WTC11 (cell line): Measurements from ENCODE around the gene L1CAM. TPM values are rescaled to one million over a fixed set of nuclear protein-coding genes. Genes with fewer than 3 reads are reported as not detected.

Source experiments
- ATAC-seq: fragments of 200-7000 bp; cut with Tn5 transposase; 2 replicates; pipeline ENCODE4 v1.10.0; 2021; ENCODE audit warnings: mild to moderate bottlenecking, moderate library complexity
- CTCF ChIA-PET: fragments of 300-600 bp; sonication (Branson Sonifier 250); formaldehyde crosslinking; loops from one replicate; lab custom pipeline; 2021; ENCODE audit warnings: antibody characterized with exemption; lab: Charles Lee
- POLR2A ChIA-PET: fragments of 350-600 bp; sonication (Branson Sonifier 250); formaldehyde crosslinking; loops from one replicate; lab custom pipeline; 2021; ENCODE audit warnings: antibody characterized with exemption; lab: Charles Lee
- DNase-seq: peaks from one replicate; pipeline ENCODE4 v3.0.0; 2021; ENCODE audit warnings: low spot score
- H3K27ac Mint-ChIP-seq: 2 replicates; pipeline ENCODE4 v1.8.0; 2021; ENCODE audit warnings: mixed read lengths
- H3K27me3 Mint-ChIP-seq: 2 replicates; pipeline ENCODE4 v1.8.0; 2021; ENCODE audit warnings: low read depth, mild to moderate bottlenecking, moderate library complexity, mixed read lengths
- H3K36me3 Mint-ChIP-seq: 2 replicates; pipeline ENCODE4 v1.8.0; 2021; ENCODE audit warnings: mixed read lengths
- H3K4me1 Mint-ChIP-seq: 2 replicates; pipeline ENCODE4 v1.8.0; 2022; ENCODE audit warnings: mixed read lengths
- H3K4me3 Mint-ChIP-seq: 2 replicates; pipeline ENCODE4 v1.8.0; 2021; ENCODE audit warnings: mild to moderate bottlenecking, moderate library complexity, mixed read lengths
- H3K9me3 Mint-ChIP-seq: 2 replicates; pipeline ENCODE4 v1.8.0; 2021; ENCODE audit warnings: mixed read lengths
- ARID4B ChIP-seq: sonication (generic); formaldehyde crosslinking; IDR thresholded peaks from 2 replicates; pipeline ENCODE4 v1.8.0; 2023; ENCODE audit warnings: missing genetic modification reagents, mild to moderate bottlenecking, borderline replicate concordance
- ATF2 ChIP-seq: sonication (generic); formaldehyde crosslinking; IDR thresholded peaks from 2 replicates; pipeline ENCODE4 v1.8.1; 2022; ENCODE audit warnings: low read depth, missing genetic modification reagents, borderline replicate concordance
- CREB1 ChIP-seq: sonication (generic); formaldehyde crosslinking; IDR thresholded peaks from 2 replicates; pipeline ENCODE4 v1.8.0; 2023; ENCODE audit warnings: mild to moderate bottlenecking, missing genetic modification reagents
- ELF4 ChIP-seq: sonication (generic); formaldehyde crosslinking; IDR thresholded peaks from 2 replicates; pipeline ENCODE4 v1.8.1; 2022; ENCODE audit warnings: low read depth, mild to moderate bottlenecking, moderate library complexity, missing genetic modification reagents
- GRHL2 ChIP-seq: fragments of 250-450 bp; sonication (Bioruptor Pico); IDR thresholded peaks from 2 replicates; pipeline ENCODE4 v1.8.0; 2022; ENCODE audit warnings: mild to moderate bottlenecking, moderate library complexity; ENCODE audit not compliant: insufficient replicate concordance, severe bottlenecking
- GTF2I ChIP-seq: fragments of 250-450 bp; sonication (Bioruptor Pico); conservative IDR thresholded peaks from 2 replicates; pipeline ENCODE4 v1.4.0; 2021; ENCODE audit warnings: mild to moderate bottlenecking
- IRF2 ChIP-seq: sonication (generic); formaldehyde crosslinking; IDR thresholded peaks from 2 replicates; pipeline ENCODE4 v1.8.0; 2022; ENCODE audit warnings: low read depth, missing genetic modification reagents, borderline replicate concordance
- JUN ChIP-seq: sonication (generic); formaldehyde crosslinking; IDR thresholded peaks from 2 replicates; pipeline ENCODE4 v1.8.0; 2023; ENCODE audit warnings: mild to moderate bottlenecking, missing genetic modification reagents
- PRDM15 ChIP-seq: sonication (generic); formaldehyde crosslinking; IDR thresholded peaks from 2 replicates; pipeline ENCODE4 v1.8.0; 2022; ENCODE audit warnings: missing genetic modification reagents
- USF1 ChIP-seq: sonication (generic); formaldehyde crosslinking; IDR thresholded peaks from 2 replicates; pipeline ENCODE4 v1.8.0; 2022; ENCODE audit warnings: mild to moderate bottlenecking, missing genetic modification reagents
- ZBTB43 ChIP-seq: sonication (generic); formaldehyde crosslinking; IDR thresholded peaks from 2 replicates; pipeline ENCODE4 v1.8.1; 2023; ENCODE audit warnings: mild to moderate bottlenecking, missing genetic modification reagents
- ZNF121 ChIP-seq: sonication (generic); formaldehyde crosslinking; IDR thresholded peaks from 2 replicates; pipeline ENCODE4 v1.8.0; 2023; ENCODE audit warnings: missing genetic modification reagents
- ZNF138 ChIP-seq: sonication (generic); formaldehyde crosslinking; conservative IDR thresholded peaks from 2 replicates; pipeline ENCODE4 v1.8.1; 2022; ENCODE audit warnings: mild to moderate bottlenecking, moderate library complexity, missing genetic modification reagents
- ZNF263 ChIP-seq: sonication (generic); formaldehyde crosslinking; IDR thresholded peaks from 2 replicates; pipeline ENCODE4 v1.8.1; 2022; ENCODE audit warnings: low read depth, mild to moderate bottlenecking, moderate library complexity, missing genetic modification reagents
- total RNA-seq: library from RNA; stranded (reverse); gene quantifications from 3 replicates; pipeline ENCODE4 v1.2.3, GENCODE V29; 2021

L1CAM gene
- total RNA-seq, 1 experiment from 2014 or later = 40.2 TPM

GRCh38 chrX:153830640-153831428, 55.1 kb downstream of the L1CAM start:
- H3K4me1 Mint-ChIP-seq = peaks cover 31% of the 10 kb centered on the region
- ChIA-PET CTCF (no interaction called here), POLR2A (no interaction called here)
- H3K27me3 Mint-ChIP-seq = peaks cover 3% of the 10 kb centered on the region; the same call in 1 of the 2 replicates
- peaks cover 7% of the 10 kb centered on the region; the same call in 1 of the 2 replicates for H3K36me3 Mint-ChIP-seq
- DNase-seq = no peak
- no peaks in the 10 kb centered on the region for H3K9me3 Mint-ChIP-seq
- peak; percentile 18; the same call in 1 of the 2 replicates for ATAC-seq
- TF ChIP-seq ZNF121 (CRISPR knock-in tag) = no peak
- TF ChIP-seq CREB1 (CRISPR knock-in tag) = no peak
- TF ChIP-seq ELF4 (CRISPR knock-in tag) = no peak
- no peak for TF ChIP-seq GTF2I (CRISPR knock-in tag)
- no peak for TF ChIP-seq ZNF263 (CRISPR knock-in tag)
- TF ChIP-seq ZBTB43 (CRISPR knock-in tag) = no peak
- TF ChIP-seq ATF2 (CRISPR knock-in tag) = no peak
- TF ChIP-seq GRHL2 (CRISPR knock-in tag) = no peak
- TF ChIP-seq PRDM15 = no peak
- no peak for TF ChIP-seq USF1 (CRISPR knock-in tag)
- TF ChIP-seq ARID4B = no peak
- no peak for TF ChIP-seq JUN
- TF ChIP-seq ZNF138 = no peak
- no peak for TF ChIP-seq IRF2 (CRISPR knock-in tag)
- TF ChIP-seq, all 79 proteins: peak for 0
- Mint-ChIP-seq H3K27ac (no peak overlapping the region), H3K4me3 (peak overlapping the region; percentile 70)
